ENCODE measurements around the gene GALNTL6. TPM values are rescaled to one million over a fixed set of nuclear protein-coding genes. Genes with fewer than 3 reads are reported as not detected.

GALNTL6 gene
- total and polyA plus RNA-seq, 9 of the 15 experiments (the other 6 are each of a cell fraction or from before 2014, with no cell fraction given), result 0.18 to 0.50 (median 0.29) TPM

GRCh38 chr4:172826346-172826745, 1013.1 kb downstream of the GALNTL6 start:
- 0% methylated on average over 5 of the region's 5 CpGs for WGBS (ENCODE audit: insufficient coverage, low coverage, missing lambda C conversion rate)
- no peaks in the 10 kb centered on the region for H3K4me1 ChIP-seq (replicated peaks in 1 of 2; ENCODE audit: control insufficient read depth in 2 of 2, insufficient read depth in 2 of 2, low read length in 2 of 2)
- H3K36me3 ChIP-seq (ENCODE audit: control insufficient read depth, insufficient read depth, low read length), result no peaks in the 10 kb centered on the region
- no peak for TF ChIP-seq HOXB6 (CRISPR knock-in tag; IDR thresholded peaks at IDR 0.05; ENCODE audit: borderline replicate concordance)
- TF ChIP-seq MAFK (IDR thresholded peaks at IDR 0.05; ENCODE audit: low read length), result no peak
- TF ChIP-seq BCOR (IDR thresholded peaks at IDR 0.05), result no peak
- no peak for TF ChIP-seq ESRRB (CRISPR knock-in tag; IDR thresholded peaks at IDR 0.05; ENCODE audit: borderline replicate concordance)
- no peak for TF ChIP-seq ZBTB12 (CRISPR knock-in tag; IDR thresholded peaks at IDR 0.05)
- no peak for TF ChIP-seq CBFA2T2 (conservative IDR thresholded peaks at IDR 0.05)
- POLR2A ChIA-PET, result no interaction called here
- no peak for DNase-seq (ENCODE audit: extremely low read depth in 1 of 4, low spot score in 3 of 4)
- in situ Hi-C loops (cut with MboI), result no loop called here
- intact Hi-C loops (cut with micrococcal nuclease), result no loop called here
- CTCF ChIA-PET (ENCODE audit: low intra/inter-chr PET ratio), result no interaction called here
- H3K9me1 ChIP-seq (ENCODE audit: control insufficient read depth, insufficient read depth, low read length), result no peaks in the 10 kb centered on the region
- H2AFZ ChIP-seq (ENCODE audit: low read depth, low read length), result no peak overlapping the region
- H3K79me2 ChIP-seq (ENCODE audit: control insufficient read depth, insufficient read depth, low read length), result no peaks in the 10 kb centered on the region
- no peaks in the 10 kb centered on the region for H3K9me3 ChIP-seq (replicated peaks; ENCODE audit: control insufficient read depth, insufficient read depth, low read depth, low read length)
- H3K4me3 ChIP-seq, result no peak overlapping the region
- no peak overlapping the region for H3K4me2 ChIP-seq (ENCODE audit: insufficient read depth, low read length)
- no TSS peak for BruUV-seq (replicated peaks)
- H3K27me3 ChIP-seq (ENCODE audit: control insufficient read depth in 2 of 2, insufficient read depth in 2 of 2, low read length in 2 of 2), result no peaks in the 10 kb centered on the region
- no peak for FAIRE-seq
- no peaks in the 10 kb centered on the region for H4K20me1 ChIP-seq (replicated peaks; ENCODE audit: control insufficient read depth, insufficient read depth, low read length)
- ATAC-seq, result no peak
- H3K27ac ChIP-seq (ENCODE audit: extremely low read depth, low read depth, low read length), result no peak overlapping the region
- no peak overlapping the region for H3K9ac ChIP-seq (ENCODE audit: insufficient read depth in 1 of 2, low read depth in 2 of 2, low read length in 2 of 2)

GRCh38 chr4:172826861-172827260, 1013.7 kb downstream of the GALNTL6 start:
- POLR2A ChIA-PET, result no interaction called here
- Histone ChIP-seq H3K9me1 (ENCODE audit: control insufficient read depth, insufficient read depth, low read length) (no peaks in the 10 kb centered on the region), H4K20me1 (replicated peaks; ENCODE audit: control insufficient read depth, insufficient read depth, low read length) (no peaks in the 10 kb centered on the region), H2AFZ (ENCODE audit: low read depth, low read length) (no peak overlapping the region), H3K9me3 (replicated peaks; ENCODE audit: control insufficient read depth, insufficient read depth, low read depth, low read length) (no peaks in the 10 kb centered on the region), H3K9ac (ENCODE audit: insufficient read depth in 1 of 2, low read depth in 2 of 2, low read length in 2 of 2) (no peak overlapping the region), H3K4me2 (ENCODE audit: insufficient read depth, low read length) (no peak overlapping the region), H3K4me3 (no peak overlapping the region), H3K27me3 (ENCODE audit: control insufficient read depth in 2 of 2, insufficient read depth in 2 of 2, low read length in 2 of 2) (no peaks in the 10 kb centered on the region), H3K79me2 (ENCODE audit: control insufficient read depth, insufficient read depth, low read length) (no peaks in the 10 kb centered on the region), H3K27ac (ENCODE audit: extremely low read depth, low read depth, low read length) (no peak overlapping the region), H3K4me1 (replicated peaks in 1 of 2; ENCODE audit: control insufficient read depth in 2 of 2, insufficient read depth in 2 of 2, low read length in 2 of 2) (no peaks in the 10 kb centered on the region), H3K36me3 (ENCODE audit: control insufficient read depth, insufficient read depth, low read length) (no peaks in the 10 kb centered on the region)
- intact Hi-C loops (cut with micrococcal nuclease), result no loop called here
- no peak for FAIRE-seq
- no peak for DNase-seq (ENCODE audit: extremely low read depth in 1 of 4, low spot score in 3 of 4)
- BruUV-seq (replicated peaks), result no TSS peak
- ATAC-seq, result no peak
- CTCF ChIA-PET (ENCODE audit: low intra/inter-chr PET ratio), result no interaction called here
- 3% methylated on average over 3 of the region's 3 CpGs for WGBS (ENCODE audit: insufficient coverage, low coverage, missing lambda C conversion rate)
- in situ Hi-C loops (cut with MboI), result no loop called here
- TF ChIP-seq MTA2 (IDR thresholded peaks at IDR 0.05; ENCODE audit: low read depth) (no peak), ZNF197 (CRISPR knock-in tag; IDR thresholded peaks at IDR 0.05; ENCODE audit: low read depth) (no peak), CTCFL (IDR thresholded peaks at IDR 0.05; ENCODE audit: borderline replicate concordance, insufficient read depth, low read depth, low read length, poor library complexity, severe bottlenecking) (no peak)

Data from K562 (cell line).